ENCODE measurements around the gene B3GALT5. TPM values are rescaled to one million over a fixed set of nuclear protein-coding genes. Genes with fewer than 3 reads are reported as not detected.

Gene B3GALT5
- total RNA-seq, 4 donors from 2014 or later: 0.13 to 1.3 (median 0.77) TPM

- ATAC-seq: no peak
Measured at GRCh38 chr21:39575775-39576174, 37.0 kb upstream of the B3GALT5 start.

DNA sequence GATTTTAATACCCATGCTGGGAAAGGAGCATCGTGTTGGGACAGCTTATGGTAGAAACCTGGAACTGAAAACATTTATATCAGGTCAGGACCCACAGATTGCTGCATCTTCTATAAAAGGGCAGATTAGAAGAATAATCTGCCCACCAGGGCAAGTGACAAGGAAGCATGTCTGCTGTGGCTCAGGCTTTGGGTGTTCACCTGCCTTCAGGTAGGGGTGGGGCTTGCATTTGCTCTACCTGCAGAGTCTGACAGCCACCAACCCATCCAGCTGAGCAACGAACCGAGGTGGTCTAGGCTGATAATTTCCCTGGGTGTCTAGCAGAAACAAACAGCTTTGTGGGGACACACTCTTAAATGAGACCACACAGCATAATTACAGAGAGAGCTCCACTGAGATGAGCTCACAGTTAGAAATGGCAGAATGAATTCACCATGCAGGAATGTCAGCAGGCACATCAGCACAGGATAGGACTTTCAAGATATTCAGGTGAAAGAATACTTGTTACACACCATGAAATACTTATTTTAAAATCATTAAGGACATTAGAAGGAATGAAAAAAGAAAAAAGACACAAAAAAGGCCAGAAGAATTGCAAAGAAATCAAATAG, 36.1 kb upstream of the B3GALT5 start:
- no peaks in the 10 kb centered on the region for H3K4me1 ChIP-seq
- no peak overlapping the region for H3K4me3 ChIP-seq
- H3K36me3 ChIP-seq: no peaks in the 10 kb centered on the region
- WGBS, 2 donors (ENCODE audit: low coverage in 1 of 2): 78 to 93% methylated on average over 2 to 3 of the region's 3 CpGs
- ATAC-seq: no peak
- H3K27ac ChIP-seq: no peak overlapping the region
- H3K9me3 ChIP-seq: no peaks in the 10 kb centered on the region
- TF ChIP-seq CTCF (IDR thresholded peaks at IDR 0.05) (no peak), EP300 (IDR thresholded peaks at IDR 0.05) (no peak), POLR2AphosphoS5 (IDR thresholded peaks at IDR 0.05) (no peak), POLR2A (IDR thresholded peaks at IDR 0.05) (no peak)
- peaks cover 31% of the 10 kb centered on the region for H3K27me3 ChIP-seq

More at GRCh38 chr21:39575775-39576174, 37.0 kb upstream of the B3GALT5 start:
- Histone ChIP-seq H3K27me3 (peaks cover 31% of the 10 kb centered on the region), H3K4me3 (no peak overlapping the region), H3K9me3 (no peaks in the 10 kb centered on the region), H3K36me3 (no peaks in the 10 kb centered on the region), H3K27ac (no peak overlapping the region), H3K4me1 (no peaks in the 10 kb centered on the region)
- no peak for TF ChIP-seq EP300 (IDR thresholded peaks at IDR 0.05)
- TF ChIP-seq CTCF (IDR thresholded peaks at IDR 0.05): no peak
- no peak for TF ChIP-seq POLR2A (IDR thresholded peaks at IDR 0.05)
- TF ChIP-seq POLR2AphosphoS5 (IDR thresholded peaks at IDR 0.05): no peak

DNA sequence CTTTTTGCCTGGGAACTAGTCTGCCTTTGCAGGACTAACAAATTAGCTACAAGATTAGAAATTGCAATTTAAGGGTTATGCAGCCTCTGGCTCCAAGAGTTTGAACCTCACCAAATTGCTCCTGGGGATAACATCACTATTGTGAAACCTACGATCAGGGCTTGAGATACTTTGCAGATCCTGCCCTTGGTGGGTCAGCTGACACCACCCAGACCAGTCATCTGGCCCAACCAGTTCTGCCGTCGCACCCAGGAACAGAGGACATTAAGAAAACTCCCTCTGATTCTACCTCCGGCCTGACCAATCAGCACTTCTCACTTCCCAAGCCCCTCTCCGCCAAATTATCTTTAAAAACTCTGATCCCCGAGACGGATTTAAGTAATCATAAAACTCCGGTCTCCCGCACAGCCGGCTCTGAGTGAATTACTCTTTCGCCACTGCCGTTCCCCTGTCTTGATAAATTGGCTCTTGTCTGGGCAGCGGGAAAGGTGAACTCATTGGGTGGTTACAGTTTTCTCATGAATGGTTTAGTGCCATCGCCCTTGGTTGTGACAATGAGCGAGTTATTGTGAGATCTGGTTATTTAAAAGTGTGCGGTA, 32.9 kb upstream of the B3GALT5 start:
- Histone ChIP-seq H3K4me1 (no peaks in the 10 kb centered on the region), H3K27ac (no peak overlapping the region), H3K9me3 (peaks cover 0 to under 1% (median 0%) of the 10 kb centered on the region in 3 donors), H3K4me3 (no peak overlapping the region), H3K36me3 (no peaks in the 10 kb centered on the region), H3K27me3 (peaks cover 12% of the 10 kb centered on the region)
- TF ChIP-seq EP300 (IDR thresholded peaks at IDR 0.05): no peak
- no peak for TF ChIP-seq POLR2AphosphoS5 (IDR thresholded peaks at IDR 0.05)
- TF ChIP-seq CTCF (IDR thresholded peaks at IDR 0.05): no peak
- no peak for TF ChIP-seq POLR2A (IDR thresholded peaks at IDR 0.05)
- no peak for ATAC-seq
- 83 to 90% methylated on average over 6 to 16 of the region's 16 CpGs for WGBS, 2 donors (ENCODE audit: low coverage in 1 of 2)

- ATAC-seq: no peak
- Histone ChIP-seq H3K36me3 (no peaks in the 10 kb centered on the region), H3K27me3 (peaks cover 10% of the 10 kb centered on the region), H3K27ac (no peak overlapping the region), H3K9me3 (peaks cover 0 to 9% (median 0%) of the 10 kb centered on the region in 3 donors), H3K4me1 (no peaks in the 10 kb centered on the region), H3K4me3 (no peak overlapping the region)
- 48 to 90% methylated on average over 2 of the region's 2 CpGs for WGBS, 2 donors (ENCODE audit: low coverage in 1 of 2)
- no peak for TF ChIP-seq CTCF (IDR thresholded peaks at IDR 0.05)
- TF ChIP-seq EP300 (IDR thresholded peaks at IDR 0.05): no peak
- no peak for TF ChIP-seq POLR2A (IDR thresholded peaks at IDR 0.05)
- no peak for TF ChIP-seq POLR2AphosphoS5 (IDR thresholded peaks at IDR 0.05)
Measured at GRCh38 chr21:39580744-39581143, 32.0 kb upstream of the B3GALT5 start.

- Histone ChIP-seq H3K9me3 (peaks cover 0 to 9% (median 0%) of the 10 kb centered on the region in 3 donors), H3K4me3 (no peak overlapping the region), H3K27ac (no peak overlapping the region), H3K27me3 (peaks cover 3% of the 10 kb centered on the region), H3K4me1 (no peaks in the 10 kb centered on the region), H3K36me3 (no peaks in the 10 kb centered on the region)
- TF ChIP-seq POLR2AphosphoS5 (IDR thresholded peaks at IDR 0.05) (no peak), POLR2A (IDR thresholded peaks at IDR 0.05) (no peak), EP300 (IDR thresholded peaks at IDR 0.05) (no peak), CTCF (IDR thresholded peaks at IDR 0.05) (no peak)
- no peak for ATAC-seq
- 89 to 91% methylated on average over 3 of the region's 3 CpGs for WGBS, 2 donors (ENCODE audit: low coverage in 1 of 2)
Measured at GRCh38 chr21:39581414-39581813, 31.3 kb upstream of the B3GALT5 start.

Measured in gastroesophageal sphincter (tissue), 4 donors.